ENCODE results near the gene SLC1A4.
"Not testable (repeated sequence)": the region's sequence is repeated elsewhere in the genome, so short reads cannot be mapped to it uniquely, and the experiment has no call there.

Gene SLC1A4

DNA sequence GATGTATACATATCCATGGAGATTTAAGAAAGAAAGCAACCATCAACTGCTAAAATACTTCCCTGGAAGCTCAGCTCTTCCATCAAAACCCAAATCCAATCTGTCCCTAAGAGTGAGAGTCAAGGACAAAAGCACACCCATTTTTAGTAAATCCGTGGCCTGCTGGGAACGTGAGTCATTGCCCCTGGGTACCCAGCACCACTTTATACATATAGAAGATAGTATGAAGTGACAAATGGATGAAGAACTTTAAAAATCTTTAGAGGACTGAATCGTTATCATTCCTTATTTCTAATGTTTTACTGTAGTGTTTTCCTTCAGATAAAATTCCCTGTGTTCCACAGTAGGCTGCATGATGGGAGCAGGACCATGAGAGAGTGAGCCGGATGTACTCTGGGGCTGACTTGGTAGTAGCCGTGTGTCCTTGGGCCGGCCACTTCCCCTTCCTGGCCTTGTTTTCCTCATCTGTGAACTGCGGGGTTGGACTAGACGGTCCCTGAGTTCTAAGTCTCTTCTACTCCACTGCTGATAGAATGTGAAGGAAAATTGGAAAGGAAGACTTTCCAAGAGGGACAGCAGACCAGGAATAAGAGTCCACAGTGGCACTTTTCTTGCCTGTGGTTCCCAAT, 38.5 kb downstream of the SLC1A4 start:
- DNase-seq: no peak

DNA sequence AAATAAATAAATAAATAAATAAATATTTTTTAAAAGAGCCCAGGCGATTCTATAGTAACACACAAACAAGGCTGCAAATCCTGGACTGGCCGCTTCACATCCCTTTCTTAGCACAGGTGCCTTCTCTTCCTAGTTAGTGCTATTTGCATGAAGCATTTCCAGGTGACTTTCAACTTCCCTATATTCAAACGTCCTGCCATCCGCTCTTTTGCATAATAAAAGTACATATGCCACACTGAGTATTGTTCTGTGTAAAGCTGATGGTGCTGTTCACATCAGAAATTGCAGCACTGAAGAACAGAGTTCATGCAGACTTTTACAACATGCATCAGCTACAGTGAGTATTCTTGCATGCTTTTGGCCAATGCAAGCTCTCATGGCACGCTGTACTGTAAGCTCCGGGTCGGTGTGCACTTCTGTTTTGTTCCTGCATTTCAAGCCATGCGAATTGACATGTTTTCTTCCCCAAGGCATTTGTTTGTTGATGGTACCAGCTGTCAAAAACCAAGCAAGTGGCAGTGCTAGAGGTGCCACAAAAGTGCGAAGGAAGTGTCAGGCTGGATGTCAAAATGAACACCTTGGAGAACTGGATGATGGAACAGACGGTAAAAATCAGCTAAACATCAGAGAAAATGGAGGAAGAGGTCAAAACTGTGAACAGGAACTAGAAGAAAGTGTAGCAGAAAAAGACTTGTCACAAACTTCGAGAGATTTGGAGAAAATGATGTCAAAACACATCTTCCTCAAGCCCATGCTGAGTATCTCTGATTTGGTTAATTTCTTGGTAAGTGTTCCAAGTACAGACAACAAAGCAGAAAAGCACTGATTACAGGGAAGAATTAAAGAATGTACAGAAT, 41.5 kb downstream of the SLC1A4 start:
- no peak for DNase-seq

DNA sequence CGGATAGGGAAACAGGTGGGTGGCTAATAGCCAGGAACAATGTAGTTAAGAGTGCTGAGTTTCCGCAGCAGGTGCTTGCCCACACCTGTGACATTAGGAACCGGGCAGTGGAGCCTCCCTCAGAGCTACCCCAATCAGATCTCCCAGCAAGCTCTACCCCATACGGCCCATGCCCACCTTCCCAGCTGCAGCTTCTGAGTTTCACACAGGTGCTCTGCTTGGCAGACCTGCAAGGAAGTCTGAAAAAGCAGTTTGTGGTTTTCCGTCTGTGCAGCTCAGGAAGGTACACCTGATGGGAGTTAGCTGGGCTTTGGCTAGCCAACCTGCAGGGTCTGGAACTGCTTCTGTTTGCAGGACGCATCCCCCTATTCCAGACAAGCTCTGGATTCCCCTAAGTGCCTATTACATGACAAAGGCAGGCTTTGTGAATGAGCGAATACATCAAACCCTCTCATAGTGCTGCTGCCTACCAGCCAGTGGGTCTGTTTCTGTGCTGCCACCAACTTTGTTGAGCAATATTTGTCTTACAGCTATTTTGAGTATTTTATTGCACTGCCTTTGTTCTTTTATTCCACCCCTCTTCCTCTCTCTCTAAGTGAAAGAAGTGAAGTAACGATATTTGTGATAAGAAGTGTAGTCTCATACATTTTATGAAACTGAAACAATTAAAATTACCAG, 42.3 kb downstream of the SLC1A4 start:
- DNase-seq: no peak

DNA sequence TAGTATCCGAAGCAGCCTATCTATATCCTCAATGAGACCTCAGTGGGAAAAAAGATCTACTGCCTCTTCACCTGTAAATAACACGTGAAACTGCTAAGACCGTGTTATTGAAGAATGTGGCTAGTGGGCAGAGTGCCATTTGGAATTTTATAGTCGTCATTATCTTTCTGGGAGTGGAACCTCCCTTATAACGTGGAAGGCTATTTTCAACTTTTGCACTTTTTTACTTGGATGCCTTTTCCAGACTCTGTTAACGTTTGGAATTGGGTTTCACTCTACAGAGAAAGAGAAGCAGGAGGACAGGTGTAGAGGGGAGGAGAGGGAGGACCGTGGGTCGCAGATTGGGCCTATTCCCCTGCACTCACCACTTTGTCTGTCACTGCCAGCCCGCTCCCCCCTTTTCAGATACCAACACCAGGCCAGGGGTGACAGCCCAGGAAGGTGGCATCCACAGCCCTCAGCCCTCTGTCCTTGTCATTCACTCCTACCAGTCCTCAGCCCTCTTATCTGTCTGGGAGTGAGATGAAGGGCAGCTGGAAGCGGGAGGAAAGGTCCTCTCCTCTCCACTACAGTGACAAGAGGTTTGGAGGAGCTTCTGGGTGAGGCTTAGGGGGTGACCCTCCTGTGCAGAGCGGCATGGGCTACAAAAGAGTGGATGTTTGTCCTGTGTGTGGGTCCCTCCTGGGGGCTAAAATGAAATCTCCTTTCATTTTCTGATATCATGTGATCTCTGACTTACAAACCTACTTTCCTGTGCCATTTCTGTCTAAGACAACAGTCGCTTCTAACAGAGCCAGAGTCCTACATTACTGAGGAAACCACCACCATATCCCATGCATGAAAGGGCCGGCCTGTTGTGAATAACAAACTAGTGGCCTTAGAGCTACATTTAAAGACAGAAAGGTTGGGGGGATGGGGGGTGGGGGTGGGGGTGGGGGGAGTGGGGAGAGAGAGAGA, 43.1 kb downstream of the SLC1A4 start:
- no peak for DNase-seq

DNA sequence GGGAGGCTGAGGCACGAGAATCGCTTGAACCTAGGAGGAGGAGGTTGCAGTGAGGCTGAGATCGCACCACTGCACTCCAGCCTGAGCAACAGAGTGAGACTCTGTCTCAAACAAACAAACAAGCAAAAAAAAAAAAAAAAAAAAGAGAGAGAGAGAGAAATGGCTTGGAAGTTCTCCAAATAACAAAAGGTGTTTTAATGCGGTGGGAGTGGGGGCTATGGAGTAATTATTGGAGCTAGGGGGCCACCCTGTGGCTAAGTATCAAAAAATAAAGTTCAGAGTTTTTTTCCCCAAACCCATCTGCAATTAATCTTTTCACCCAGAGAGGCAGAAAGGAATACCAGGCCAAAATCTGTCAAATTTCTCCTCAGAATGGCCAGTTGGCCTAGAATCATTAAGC, 44.0 kb downstream of the SLC1A4 start:
- no peak for DNase-seq

DNA sequence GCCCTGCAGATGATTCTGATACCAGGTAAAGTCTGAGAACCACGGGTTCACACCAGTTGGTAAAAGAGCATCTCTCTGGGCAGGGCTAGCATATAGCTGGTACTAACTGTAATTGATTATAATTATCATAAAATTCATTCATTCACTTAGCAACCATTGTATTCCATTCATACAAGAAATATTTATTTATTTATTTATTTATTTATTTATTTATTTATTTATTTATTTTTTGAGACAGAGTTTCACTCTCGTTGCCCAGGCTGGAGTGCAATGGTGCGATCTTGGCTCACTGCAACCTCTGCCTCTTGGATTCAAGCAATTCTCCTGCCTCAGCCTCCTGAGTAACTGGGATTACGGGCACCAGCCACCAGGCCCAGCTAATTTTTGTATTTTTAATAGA, 44.5 kb downstream of the SLC1A4 start:
- not testable (repeated sequence) for DNase-seq

DNA sequence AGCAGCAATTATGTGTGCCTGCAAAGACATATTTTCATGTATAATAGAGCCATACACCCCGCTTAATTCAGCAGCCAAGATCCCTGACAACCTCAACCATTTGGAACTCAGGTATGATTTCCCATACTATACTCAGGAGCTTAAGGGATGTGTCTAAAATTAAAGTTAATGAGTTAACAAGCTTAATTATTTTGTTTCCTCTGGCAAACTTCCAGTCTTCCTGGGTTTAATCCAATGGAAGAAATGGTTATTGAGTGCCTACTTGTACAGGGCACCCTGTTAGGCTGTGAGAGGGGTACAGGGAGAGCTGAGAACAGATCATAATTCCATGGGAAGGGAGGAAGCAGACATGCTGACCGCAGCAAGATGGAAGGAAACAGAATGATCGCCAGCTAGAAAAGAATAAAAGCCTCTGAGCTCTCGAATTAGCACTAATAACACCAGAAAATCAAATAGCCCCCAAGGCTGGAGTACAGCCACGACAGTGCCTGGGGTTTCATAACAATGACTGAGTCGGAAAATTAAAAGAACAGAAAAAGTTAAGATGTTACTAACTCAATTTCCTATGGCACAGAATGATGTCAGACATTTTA, 46.2 kb downstream of the SLC1A4 start:
- no peak for DNase-seq

DNA sequence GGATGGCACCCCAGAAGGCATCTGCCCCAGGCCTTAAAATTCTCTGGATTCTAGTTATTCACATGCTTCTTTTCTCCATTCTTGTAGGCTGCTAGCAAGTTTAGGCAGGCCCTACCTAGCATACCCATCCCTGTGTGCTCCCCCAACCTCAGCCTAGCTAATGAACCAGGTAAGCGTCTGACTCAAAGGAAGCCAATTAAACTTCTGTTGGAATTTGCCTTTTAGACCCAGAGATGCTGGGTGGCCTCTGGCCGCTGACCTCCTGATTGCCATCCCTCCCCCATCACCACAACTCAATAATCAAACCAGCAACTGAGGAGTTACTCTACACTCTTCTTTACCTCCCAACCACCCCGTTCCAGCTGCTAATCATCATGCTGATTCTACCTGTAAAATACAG, 48.0 kb downstream of the SLC1A4 start:
- DNase-seq: no peak

DNA sequence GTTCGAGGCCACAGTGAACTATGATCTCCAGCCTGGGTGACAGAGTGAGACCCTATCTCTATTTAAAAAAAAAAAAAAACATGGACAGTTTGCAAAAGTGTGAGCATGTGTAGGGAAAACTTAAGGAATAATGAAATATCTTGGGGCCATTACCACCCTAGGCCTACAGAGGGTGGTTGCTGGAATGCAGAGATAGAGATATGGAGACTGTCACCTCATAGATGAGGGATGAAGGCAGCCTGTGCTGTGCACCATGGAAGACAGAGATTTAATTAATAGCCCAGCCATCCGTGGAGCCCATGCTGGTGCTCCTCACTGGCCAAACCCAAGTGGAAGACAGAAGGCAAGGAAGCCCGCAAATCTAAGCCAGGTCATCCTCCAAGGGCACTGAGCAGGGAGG, 50.4 kb downstream of the SLC1A4 start:
- no peak for DNase-seq

DNA sequence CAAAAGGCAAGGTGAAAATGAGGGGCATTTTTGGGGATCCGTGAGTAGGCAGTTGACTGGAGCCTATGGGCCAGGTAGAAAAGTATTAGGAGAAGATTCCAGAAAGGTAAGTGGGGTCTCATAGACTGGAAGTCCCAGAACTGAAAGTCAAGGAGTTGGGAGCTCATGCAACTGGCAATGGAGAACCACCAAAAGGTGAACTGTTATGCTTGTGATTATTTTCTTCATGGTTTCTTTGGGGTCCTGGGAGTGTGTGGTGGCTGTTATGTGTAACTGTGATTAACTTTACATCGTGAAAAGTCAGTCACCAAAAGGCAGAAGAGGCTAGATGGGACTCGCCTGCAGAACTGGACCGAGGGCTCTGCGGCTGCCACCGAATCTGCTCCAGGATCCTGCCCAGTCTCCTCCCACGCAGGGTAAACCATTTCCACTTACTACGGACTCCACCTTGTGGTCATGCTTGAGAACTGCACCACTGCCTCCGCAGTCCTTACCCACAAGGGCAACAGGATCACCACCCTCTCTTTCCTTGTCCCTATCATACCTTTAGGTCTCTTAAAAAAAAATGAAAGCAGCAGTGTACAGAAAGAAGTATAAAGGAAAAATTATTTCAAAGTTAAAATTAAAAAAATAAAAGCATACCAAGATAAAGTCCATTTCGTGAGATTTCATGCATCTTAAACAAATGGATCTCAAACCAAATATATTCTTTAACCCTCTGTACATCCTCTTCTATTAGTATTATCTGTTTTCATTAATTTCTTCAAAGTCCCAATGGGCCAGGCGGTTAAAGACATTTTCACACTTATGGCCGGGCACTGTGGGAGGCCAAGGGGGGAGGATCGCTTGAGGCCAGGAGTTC, 51.4 kb downstream of the SLC1A4 start:
- peak; percentile 88 for DNase-seq

DNA sequence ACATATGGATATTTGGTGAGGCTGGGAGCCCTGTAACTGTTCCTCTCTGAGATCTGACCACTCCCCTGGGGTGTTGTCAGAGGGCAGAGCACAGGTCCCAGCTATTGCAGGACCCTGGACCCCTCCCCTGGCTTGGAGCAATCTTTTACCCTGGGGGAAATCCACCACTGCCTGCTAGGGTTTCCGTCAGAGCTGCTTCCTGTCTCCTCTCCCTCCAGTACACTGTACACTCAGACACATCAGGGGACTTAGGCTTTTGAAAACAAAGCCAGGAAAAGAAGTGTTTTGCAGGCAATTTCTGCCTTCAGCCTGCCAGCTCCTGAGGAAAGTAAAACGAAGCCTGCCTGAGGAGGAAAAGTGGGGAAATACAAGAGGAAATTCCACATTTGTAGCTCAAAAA, 53.8 kb downstream of the SLC1A4 start:
- DNase-seq: no peak

DNA sequence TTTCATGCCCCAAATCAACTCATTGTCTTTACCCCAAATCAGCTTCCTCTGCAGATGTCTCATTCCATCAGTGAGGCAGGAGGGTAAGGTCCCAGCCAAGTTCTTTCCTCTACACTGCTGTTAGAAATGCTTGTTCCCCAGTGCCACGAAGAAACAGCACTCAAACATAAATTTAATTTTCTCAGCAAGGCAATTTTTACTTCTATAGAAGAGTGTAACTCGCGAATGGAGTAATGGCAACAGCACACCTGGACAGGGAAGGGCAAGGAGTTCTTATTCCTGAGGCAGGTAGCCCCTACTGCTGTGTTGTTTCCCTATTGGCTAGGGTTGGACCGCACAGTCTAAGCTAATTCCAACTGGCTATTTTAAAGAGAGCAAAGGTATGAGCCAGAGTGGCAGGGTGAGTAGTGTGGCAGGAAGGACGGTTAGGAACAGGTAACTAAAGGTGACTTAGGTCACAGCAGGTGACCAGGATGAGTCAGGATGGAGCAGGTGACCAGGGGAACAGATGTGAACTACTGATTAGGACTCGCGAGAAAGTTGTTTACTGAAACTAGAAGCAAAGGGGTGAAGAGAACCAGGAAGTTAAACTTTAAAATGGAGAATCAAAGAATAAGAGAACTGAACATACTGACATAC, 55.0 kb downstream of the SLC1A4 start:
- DNase-seq: no peak

DNA sequence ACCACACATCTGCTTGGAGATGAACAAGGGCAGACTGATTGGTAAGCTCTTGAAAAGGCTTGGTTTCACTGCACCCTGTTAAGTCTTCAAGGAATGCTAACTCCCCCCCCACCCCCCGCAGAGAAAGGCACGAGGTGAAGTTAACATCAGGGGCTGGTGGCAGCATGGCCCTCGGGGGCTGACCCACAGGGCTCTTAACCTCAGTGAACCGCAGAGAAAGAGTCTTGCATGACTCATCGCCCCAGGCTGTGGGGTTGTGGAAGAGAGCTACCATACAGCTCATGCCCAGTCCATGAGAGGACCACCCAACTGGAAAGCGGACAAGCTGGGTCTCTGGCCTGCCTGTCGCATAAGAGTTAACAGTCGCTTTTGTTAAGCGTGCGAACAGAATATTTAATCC, 56.5 kb downstream of the SLC1A4 start:
- DNase-seq: no peak

DNA sequence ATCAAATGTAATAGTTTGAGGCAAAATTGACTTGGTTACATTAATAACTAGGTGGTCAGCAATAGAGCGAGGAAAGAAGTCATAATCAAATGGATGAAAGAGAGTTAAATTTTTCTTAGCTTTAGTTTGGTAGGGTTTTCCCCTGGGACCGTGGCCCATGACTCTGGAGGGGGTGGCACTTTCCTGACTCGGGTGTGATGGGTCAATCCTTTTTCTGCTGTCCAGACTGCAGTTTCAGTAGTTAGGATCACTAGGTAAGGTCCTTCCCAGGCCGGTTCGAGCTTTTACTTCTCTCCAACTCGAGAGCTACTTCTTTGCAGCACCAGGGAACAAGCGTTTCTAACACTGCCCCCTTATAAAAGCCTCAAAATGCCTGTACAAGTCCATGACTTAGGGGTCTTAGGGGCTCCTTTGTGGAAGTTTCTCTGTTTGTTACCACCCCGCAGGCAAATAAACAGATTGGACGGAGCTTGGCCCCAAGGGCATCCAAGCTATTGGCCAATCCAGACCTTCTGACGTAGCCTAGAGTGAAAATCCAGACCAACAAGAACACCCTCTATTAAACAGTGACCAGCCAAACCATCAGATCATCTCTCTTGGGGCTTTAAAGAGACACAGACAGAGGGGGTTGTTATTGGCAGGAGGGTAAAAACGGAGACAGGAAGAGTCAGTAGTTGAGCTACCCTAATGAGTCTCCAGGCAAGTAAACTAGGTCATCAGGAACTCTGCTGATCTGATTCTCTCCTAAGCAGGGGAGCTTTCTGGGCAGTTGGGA, 57.6 kb downstream of the SLC1A4 start:
- no peak for DNase-seq

DNA sequence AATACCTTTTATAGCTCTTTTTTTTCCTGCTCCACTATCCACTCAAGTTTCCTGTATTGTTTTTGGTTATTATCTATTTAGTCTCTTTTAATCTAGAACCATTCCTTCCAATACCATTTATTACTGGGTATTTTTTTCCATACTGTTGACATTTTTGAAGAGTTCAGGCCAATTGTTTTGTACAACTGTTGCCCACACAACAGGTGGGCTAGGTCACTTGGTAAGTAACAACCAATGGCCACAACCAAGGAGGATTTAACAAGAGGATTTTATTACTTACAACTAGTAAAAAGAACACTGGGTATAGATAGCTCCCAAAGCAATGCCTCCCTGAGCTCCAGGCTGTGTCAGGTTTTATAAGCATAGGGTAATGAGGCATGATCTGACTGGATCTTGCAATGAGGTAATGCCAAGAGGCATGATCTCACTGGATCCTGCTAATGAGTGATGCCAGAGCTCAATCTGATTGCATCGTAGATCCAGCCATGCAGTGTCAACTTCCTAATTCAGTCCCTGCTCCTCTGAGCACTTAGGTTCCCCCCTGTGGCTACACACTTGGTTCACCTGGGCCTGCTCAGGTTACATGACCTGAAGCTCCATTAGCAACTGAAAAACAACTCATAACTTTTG, 59.9 kb downstream of the SLC1A4 start:
- no peak for DNase-seq

DNA sequence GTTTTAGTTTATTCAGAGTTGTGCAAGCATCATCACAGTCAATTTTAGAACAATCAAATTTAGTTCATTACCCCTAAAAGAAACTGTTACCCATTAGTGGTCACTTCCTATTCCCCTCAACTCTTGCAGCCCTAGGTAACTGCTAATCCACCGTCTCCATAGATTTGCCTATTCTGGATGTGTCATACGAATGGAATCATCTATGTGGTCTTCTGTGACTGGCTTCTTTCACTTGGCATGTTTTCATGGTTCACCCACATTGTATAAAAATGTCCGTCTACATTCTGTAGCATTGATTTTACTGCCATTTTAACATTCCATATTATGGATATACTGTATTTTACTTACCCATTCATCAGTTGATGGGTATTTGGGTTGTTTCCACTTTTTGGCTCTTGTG, 61.7 kb downstream of the SLC1A4 start:
- DNase-seq: no peak

DNA sequence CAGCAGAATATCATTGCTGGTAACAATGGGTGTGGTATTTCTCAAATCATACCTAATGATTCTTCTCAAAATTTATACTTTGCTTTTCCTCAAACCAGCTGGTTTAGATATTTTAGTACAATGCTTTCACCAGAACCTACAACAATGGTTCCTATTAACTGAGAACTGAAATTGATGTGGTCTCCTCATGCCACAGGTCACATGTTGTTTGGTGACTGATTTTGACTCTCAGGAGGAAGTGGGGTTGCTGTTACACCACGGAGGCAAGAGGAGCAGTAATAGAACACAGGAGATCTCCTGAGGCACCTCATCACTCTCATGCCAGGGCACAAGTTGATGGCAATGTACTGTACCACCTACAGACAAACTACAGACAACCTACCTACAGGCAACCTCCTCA, 64.0 kb downstream of the SLC1A4 start:
- no peak for DNase-seq

DNA sequence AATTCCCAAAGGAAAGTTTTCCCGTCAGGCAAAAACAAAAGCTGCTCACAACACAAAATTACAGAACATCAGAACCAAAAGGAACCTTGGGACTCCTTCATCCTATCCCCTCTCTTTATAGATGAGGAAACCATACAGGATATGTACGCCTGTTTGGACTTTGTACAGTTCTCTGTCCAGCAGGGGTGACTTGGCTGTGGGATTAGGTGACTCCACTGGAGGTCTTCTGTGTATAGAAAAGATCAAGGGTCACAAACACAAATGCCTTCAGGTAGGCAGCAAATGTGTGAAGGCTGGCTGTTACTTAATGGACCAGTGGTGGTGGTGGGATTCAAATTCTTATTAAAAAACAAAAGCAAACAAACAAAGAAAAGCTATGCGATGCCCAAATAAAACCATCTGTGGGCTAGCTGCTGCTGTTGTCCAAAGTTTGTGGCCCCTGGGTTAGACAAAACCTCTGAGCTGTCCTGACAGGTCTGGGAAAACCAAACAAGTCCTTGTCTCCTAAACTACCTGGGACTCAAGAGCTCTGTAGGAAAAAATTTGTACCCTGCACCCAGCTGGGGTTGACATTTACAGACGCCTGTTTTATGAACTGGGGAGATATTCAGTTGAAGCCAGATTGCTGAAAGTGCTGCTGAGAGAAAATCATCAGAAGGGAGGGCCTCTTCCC, 65.7 kb downstream of the SLC1A4 start:
- DNase-seq: no peak
